Measurements from ENCODE around the gene ZMPSTE24.

GRCh38 chr1:40276122-40276521, 18.1 kb downstream of the ZMPSTE24 start:
- TF ChIP-seq CTCF (IDR thresholded peaks at IDR 0.05) (no peak), REST (IDR thresholded peaks at IDR 0.05; ENCODE audit: insufficient read depth in 1 of 2, low read depth in 2 of 2, low read length in 1 of 2) (no peak), SIN3A (IDR thresholded peaks at IDR 0.05; ENCODE audit: borderline replicate concordance, insufficient read depth, low read depth, low read length) (no peak)
